Fibroblast of mammary gland (primary cell): Measurements from ENCODE around the gene PAFAH2.

Experiments used
- DNase-seq: peaks from one replicate; pipeline ENCODE4 v3.0.0-alpha.2; 2010; ENCODE audit warnings: low read depth
- H3K4me3 ChIP-seq: 2 replicates; pipeline ENCODE4 v1.5.1; 2011; ENCODE audit warnings: low read depth, mild to moderate bottlenecking, low read length, moderate library complexity; ENCODE audit not compliant: control insufficient read depth
- CTCF ChIP-seq: conservative IDR thresholded peaks from 2 replicates; pipeline ENCODE4 v1.5.1; 2011; ENCODE audit warnings: low read depth, low read length, inconsistent platforms; ENCODE audit not compliant: control insufficient read depth, insufficient read depth

PAFAH2 gene

GRCh38 chr1:26044414-26044813 lies 46.6 kb upstream of the PAFAH2 start:
- no peak for TF ChIP-seq CTCF
- H3K4me3 ChIP-seq: no peak overlapping the region
- no peak for DNase-seq

GRCh38 chr1:26043765-26044164 lies 45.9 kb upstream of the PAFAH2 start:
- TF ChIP-seq CTCF: no peak
- H3K4me3 ChIP-seq: no peak overlapping the region
- no peak for DNase-seq

- no peak for TF ChIP-seq CTCF
- H3K4me3 ChIP-seq: no peak overlapping the region
- no peak for DNase-seq
These were observed 44.1 kb upstream of the PAFAH2 start for GRCh38 chr1:26041978-26042377.

- no peak overlapping the region for H3K4me3 ChIP-seq
- no peak for TF ChIP-seq CTCF
- DNase-seq: no peak
These were observed 43.5 kb upstream of the PAFAH2 start for GRCh38 chr1:26041401-26041800.

GRCh38 chr1:26038904-26039303 lies 41.0 kb upstream of the PAFAH2 start:
- TF ChIP-seq CTCF: no peak
- no peak overlapping the region for H3K4me3 ChIP-seq
- no peak for DNase-seq

- no peak for DNase-seq
- no peak for TF ChIP-seq CTCF
- no peak overlapping the region for H3K4me3 ChIP-seq
These were observed 40.6 kb upstream of the PAFAH2 start for GRCh38 chr1:26038477-26038876.

GRCh38 chr1:26037904-26038303 lies 40.0 kb upstream of the PAFAH2 start:
- no peak for DNase-seq
- no peak for TF ChIP-seq CTCF
- H3K4me3 ChIP-seq: no peak overlapping the region
